ENCODE measurements around the gene CYFIP2.

CYFIP2 gene

GRCh38 chr5:157288405-157289163, 22.7 kb downstream of the CYFIP2 start:
- peaks cover 5% of the 10 kb centered on the region; the same call in 1 of the 2 replicates for H3K36me3 ChIP-seq (ENCODE audit: control insufficient read depth, insufficient read depth, low read length)

GRCh38 chr5:157289164-157289819, 23.4 kb downstream of the CYFIP2 start:
- no peaks in the 10 kb centered on the region; the same call in 1 of the 2 replicates for H3K4me1 ChIP-seq (ENCODE audit: control insufficient read depth, insufficient read depth, low read length)
- WGBS (ENCODE audit: insufficient coverage, insufficient read length) = no CpG with 5 or more reads among the region's 9 CpGs
- H3K27me3 ChIP-seq (ENCODE audit: control insufficient read depth, insufficient read depth, low read length) = no peaks in the 10 kb centered on the region
- no peaks in the 10 kb centered on the region for H3K9me3 ChIP-seq (ENCODE audit: control insufficient read depth, insufficient read depth, low read length)
- H3K27ac ChIP-seq (ENCODE audit: low read length) = no peak overlapping the region
- DNase-seq (ENCODE audit: low read depth, low spot score) = no peak
- no peak overlapping the region for H3K4me3 ChIP-seq (ENCODE audit: low read length)
- peaks cover 5% of the 10 kb centered on the region; the same call in 1 of the 2 replicates for H3K36me3 ChIP-seq (ENCODE audit: control insufficient read depth, insufficient read depth, low read length)

More at GRCh38 chr5:157288405-157289163, 22.7 kb downstream of the CYFIP2 start:
- no peaks in the 10 kb centered on the region; the same call in 1 of the 2 replicates for H3K4me1 ChIP-seq (ENCODE audit: control insufficient read depth, insufficient read depth, low read length)
- no CpG with 5 or more reads among the region's 4 CpGs for WGBS (ENCODE audit: insufficient coverage, insufficient read length)
- no peak for DNase-seq (ENCODE audit: low read depth, low spot score)
- H3K27ac ChIP-seq (ENCODE audit: low read length) = no peak overlapping the region
- H3K4me3 ChIP-seq (ENCODE audit: low read length) = no peak overlapping the region
- H3K27me3 ChIP-seq (ENCODE audit: control insufficient read depth, insufficient read depth, low read length) = no peaks in the 10 kb centered on the region
- H3K9me3 ChIP-seq (ENCODE audit: control insufficient read depth, insufficient read depth, low read length) = no peaks in the 10 kb centered on the region

DNA sequence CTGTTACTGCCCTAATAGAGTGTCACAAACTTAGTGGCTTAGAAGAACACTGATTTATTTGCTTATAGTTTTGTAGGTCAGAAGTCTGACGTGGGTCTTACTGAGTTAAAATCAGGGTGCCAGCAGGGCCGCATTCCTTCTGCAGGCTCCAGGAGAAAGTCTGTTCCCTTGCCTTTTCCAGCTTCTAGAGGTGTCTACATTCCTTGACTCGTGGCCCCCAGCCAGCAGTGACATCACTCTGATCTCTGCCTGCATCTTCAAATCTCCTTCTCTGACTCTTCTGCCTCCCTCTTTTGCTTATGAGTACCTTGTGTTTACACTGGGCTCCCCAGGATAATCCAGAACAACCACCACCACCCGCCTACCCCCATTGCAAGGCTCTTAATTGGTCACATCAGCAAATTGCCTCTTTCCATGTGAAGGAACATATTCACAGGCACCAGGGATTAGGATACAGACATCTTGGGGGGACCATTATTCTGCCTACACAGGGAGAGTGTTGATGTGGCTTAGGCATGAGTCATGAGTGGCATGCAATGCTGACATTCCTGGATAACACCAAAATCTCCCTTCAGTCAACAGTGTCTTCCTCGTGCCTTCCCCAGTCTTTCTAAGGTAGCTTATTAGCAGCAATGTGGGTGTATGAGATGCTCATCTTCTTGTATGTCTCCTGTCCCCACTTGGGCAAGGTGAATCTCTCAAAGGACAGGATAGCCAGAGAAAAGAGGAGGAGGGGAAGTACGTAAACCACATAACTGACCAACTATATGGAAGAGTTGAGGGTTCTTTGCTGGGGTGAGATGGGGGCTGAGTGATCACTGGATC, 24.4 kb downstream of the CYFIP2 start:
- no peaks in the 10 kb centered on the region for H3K9me3 ChIP-seq (ENCODE audit: control insufficient read depth, insufficient read depth, low read length)
- WGBS (ENCODE audit: insufficient coverage, insufficient read length) = no CpG with 5 or more reads among the region's 6 CpGs
- no peak overlapping the region for H3K27ac ChIP-seq (ENCODE audit: low read length)
- no peak overlapping the region for H3K4me3 ChIP-seq (ENCODE audit: low read length)
- H3K36me3 ChIP-seq (ENCODE audit: control insufficient read depth, insufficient read depth, low read length) = peaks cover 5% of the 10 kb centered on the region; the same call in 1 of the 2 replicates
- H3K27me3 ChIP-seq (ENCODE audit: control insufficient read depth, insufficient read depth, low read length) = no peaks in the 10 kb centered on the region
- H3K4me1 ChIP-seq (ENCODE audit: control insufficient read depth, insufficient read depth, low read length) = no peaks in the 10 kb centered on the region; the same call in 1 of the 2 replicates
- DNase-seq (ENCODE audit: low read depth, low spot score) = no peak

- H3K27me3 ChIP-seq (ENCODE audit: control insufficient read depth, insufficient read depth, low read length) = no peaks in the 10 kb centered on the region
- H3K4me3 ChIP-seq (ENCODE audit: low read length) = no peak overlapping the region
- H3K36me3 ChIP-seq (ENCODE audit: control insufficient read depth, insufficient read depth, low read length) = peaks cover 5% of the 10 kb centered on the region; the same call in 1 of the 2 replicates
- no peak overlapping the region for H3K27ac ChIP-seq (ENCODE audit: low read length)
- no peaks in the 10 kb centered on the region; the same call in 1 of the 2 replicates for H3K4me1 ChIP-seq (ENCODE audit: control insufficient read depth, insufficient read depth, low read length)
- no CpG with 5 or more reads among the region's 10 CpGs for WGBS (ENCODE audit: insufficient coverage, insufficient read length)
- DNase-seq (ENCODE audit: low read depth, low spot score) = no peak
- H3K9me3 ChIP-seq (ENCODE audit: control insufficient read depth, insufficient read depth, low read length) = no peaks in the 10 kb centered on the region
Measured at GRCh38 chr5:157290981-157291711, 25.2 kb downstream of the CYFIP2 start.

- Histone ChIP-seq H3K36me3 (ENCODE audit: control insufficient read depth, insufficient read depth, low read length) (peaks cover 2% of the 10 kb centered on the region; the same call in 1 of the 2 replicates), H3K27me3 (ENCODE audit: control insufficient read depth, insufficient read depth, low read length) (no peaks in the 10 kb centered on the region), H3K27ac (ENCODE audit: low read length) (no peak overlapping the region), H3K9me3 (ENCODE audit: control insufficient read depth, insufficient read depth, low read length) (no peaks in the 10 kb centered on the region), H3K4me3 (ENCODE audit: low read length) (no peak overlapping the region), H3K4me1 (ENCODE audit: control insufficient read depth, insufficient read depth, low read length) (no peaks in the 10 kb centered on the region; the same call in 1 of the 2 replicates)
- WGBS (ENCODE audit: insufficient coverage, insufficient read length) = no CpG with 5 or more reads among the region's 3 CpGs
- no peak for DNase-seq (ENCODE audit: low read depth, low spot score)
Measured at GRCh38 chr5:157292599-157292998, 26.7 kb downstream of the CYFIP2 start.

- Histone ChIP-seq H3K27ac (ENCODE audit: low read length) (no peak overlapping the region), H3K9me3 (ENCODE audit: control insufficient read depth, insufficient read depth, low read length) (no peaks in the 10 kb centered on the region), H3K4me1 (ENCODE audit: control insufficient read depth, insufficient read depth, low read length) (no peaks in the 10 kb centered on the region; the same call in 1 of the 2 replicates), H3K27me3 (ENCODE audit: control insufficient read depth, insufficient read depth, low read length) (no peaks in the 10 kb centered on the region), H3K4me3 (ENCODE audit: low read length) (no peak overlapping the region), H3K36me3 (ENCODE audit: control insufficient read depth, insufficient read depth, low read length) (no peaks in the 10 kb centered on the region; the same call in 1 of the 2 replicates)
- no peak for DNase-seq (ENCODE audit: low read depth, low spot score)
- no CpG with 5 or more reads among the region's 7 CpGs for WGBS (ENCODE audit: insufficient coverage, insufficient read length)
Measured at GRCh38 chr5:157294407-157295091, 28.6 kb downstream of the CYFIP2 start.

- no peak overlapping the region for H3K27ac ChIP-seq (ENCODE audit: low read length)
- no peaks in the 10 kb centered on the region for H3K9me3 ChIP-seq (ENCODE audit: control insufficient read depth, insufficient read depth, low read length)
- no peaks in the 10 kb centered on the region; the same call in 1 of the 2 replicates for H3K4me1 ChIP-seq (ENCODE audit: control insufficient read depth, insufficient read depth, low read length)
- H3K27me3 ChIP-seq (ENCODE audit: control insufficient read depth, insufficient read depth, low read length) = no peaks in the 10 kb centered on the region
- H3K36me3 ChIP-seq (ENCODE audit: control insufficient read depth, insufficient read depth, low read length) = no peaks in the 10 kb centered on the region; the same call in 1 of the 2 replicates
- no CpG with 5 or more reads among the region's 1 CpG for WGBS (ENCODE audit: insufficient coverage, insufficient read length)
- H3K4me3 ChIP-seq (ENCODE audit: low read length) = no peak overlapping the region
- DNase-seq (ENCODE audit: low read depth, low spot score) = no peak
Measured at GRCh38 chr5:157295247-157295646, 29.3 kb downstream of the CYFIP2 start.

- Histone ChIP-seq H3K4me1 (ENCODE audit: control insufficient read depth, insufficient read depth, low read length) (no peaks in the 10 kb centered on the region), H3K27ac (ENCODE audit: low read length) (no peak overlapping the region), H3K36me3 (ENCODE audit: control insufficient read depth, insufficient read depth, low read length) (no peaks in the 10 kb centered on the region; the same call in 1 of the 2 replicates), H3K27me3 (ENCODE audit: control insufficient read depth, insufficient read depth, low read length) (no peaks in the 10 kb centered on the region), H3K9me3 (ENCODE audit: control insufficient read depth, insufficient read depth, low read length) (no peaks in the 10 kb centered on the region), H3K4me3 (ENCODE audit: low read length) (no peak overlapping the region)
- WGBS (ENCODE audit: insufficient coverage, insufficient read length) = no CpG with 5 or more reads among the region's 10 CpGs
- DNase-seq (ENCODE audit: low read depth, low spot score) = no peak
Measured at GRCh38 chr5:157300564-157300963, 34.6 kb downstream of the CYFIP2 start.

DNA sequence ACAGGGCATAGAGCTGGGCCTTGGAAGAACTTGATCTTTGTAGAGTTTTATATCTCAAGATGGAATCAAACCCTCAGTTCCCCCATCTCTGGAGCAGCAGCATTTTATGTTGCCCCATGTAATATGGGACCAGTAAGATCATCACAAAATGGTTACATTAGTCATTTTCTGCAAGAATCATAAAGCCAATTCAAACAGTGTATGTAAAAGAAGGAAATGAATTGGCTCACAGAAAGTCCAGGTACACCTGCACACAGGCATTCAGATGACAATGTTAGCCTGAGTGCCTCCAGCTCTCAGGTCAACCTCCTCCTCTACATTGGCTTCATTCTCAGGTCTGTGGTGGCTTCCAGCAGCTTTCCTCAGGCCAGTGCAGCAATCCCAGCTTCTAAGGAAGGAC, 35.1 kb downstream of the CYFIP2 start:
- Histone ChIP-seq H3K4me3 (ENCODE audit: low read length) (no peak overlapping the region), H3K4me1 (ENCODE audit: control insufficient read depth, insufficient read depth, low read length) (no peaks in the 10 kb centered on the region), H3K27ac (ENCODE audit: low read length) (no peak overlapping the region), H3K9me3 (ENCODE audit: control insufficient read depth, insufficient read depth, low read length) (no peaks in the 10 kb centered on the region), H3K36me3 (ENCODE audit: control insufficient read depth, insufficient read depth, low read length) (no peaks in the 10 kb centered on the region; the same call in 1 of the 2 replicates), H3K27me3 (ENCODE audit: control insufficient read depth, insufficient read depth, low read length) (no peaks in the 10 kb centered on the region)
- DNase-seq (ENCODE audit: low read depth, low spot score) = no peak

All from iPS DF 6.9 (cell line).